ENCODE measurements around the gene ACADM.

DNA sequence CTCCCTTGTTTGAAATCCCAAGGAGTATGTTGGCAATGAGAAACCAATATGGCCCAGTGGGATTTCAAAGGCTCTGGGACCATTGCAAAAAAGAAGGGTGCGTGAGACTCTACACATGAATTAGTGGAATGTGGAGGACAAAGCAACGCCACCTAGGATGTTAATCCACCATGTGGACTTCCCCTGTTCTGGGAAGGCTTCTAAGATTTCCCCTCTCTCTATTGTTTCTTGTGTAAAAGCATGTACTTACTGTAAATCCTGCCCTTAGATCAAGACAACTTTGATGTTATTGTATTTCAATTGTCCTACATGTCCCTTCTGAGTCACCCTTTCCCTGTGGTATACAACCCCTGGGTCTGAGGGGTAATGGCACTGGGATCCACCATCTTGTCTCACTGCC is 4.7 kb upstream of the ACADM start:
- TF ChIP-seq CTCF (IDR thresholded peaks at IDR 0.05) (no peak), POLR2A (IDR thresholded peaks at IDR 0.05) (no peak)

Measured in right lobe of liver (tissue), 4 donors.